Kidney epithelial cell (primary cell): ENCODE data around the gene PTCH2. TPM values are rescaled to one million over a fixed set of nuclear protein-coding genes. Genes with fewer than 3 reads are reported as not detected.

Experiments
- DNase-seq: peaks from one replicate; pipeline ENCODE4 v3.0.0-alpha.2; 2010; ENCODE audit warnings: low read depth
- H3K27me3 ChIP-seq: 2 replicates; pipeline ENCODE4 v1.6.0; 2011; ENCODE audit warnings: low read length; ENCODE audit not compliant: control insufficient read depth, insufficient read depth
- H3K36me3 ChIP-seq: 2 replicates; pipeline ENCODE4 v1.5.1; 2011; ENCODE audit warnings: low read length; ENCODE audit not compliant: control insufficient read depth, insufficient read depth
- H3K4me3 ChIP-seq: 2 replicates; pipeline ENCODE4 v1.5.1; 2011; ENCODE audit warnings: low read depth, mild to moderate bottlenecking, control low read depth, low read length
- CTCF ChIP-seq: IDR thresholded peaks from 2 replicates; pipeline ENCODE4 v1.5.1; 2011; ENCODE audit warnings: mild to moderate bottlenecking, moderate library complexity, low read length, control low read depth, inconsistent platforms; ENCODE audit not compliant: insufficient read depth, poor library complexity, severe bottlenecking
- total RNA-seq: library from RNA; depleted of rRNA; stranded (reverse); fragments of >200 nt; gene quantifications from 2 replicates; pipeline ENCODE4 v1.2.3, GENCODE V29; 2015

Gene PTCH2
- total RNA-seq, 1 donor from 2014 or later: 0.38 TPM

DNA sequence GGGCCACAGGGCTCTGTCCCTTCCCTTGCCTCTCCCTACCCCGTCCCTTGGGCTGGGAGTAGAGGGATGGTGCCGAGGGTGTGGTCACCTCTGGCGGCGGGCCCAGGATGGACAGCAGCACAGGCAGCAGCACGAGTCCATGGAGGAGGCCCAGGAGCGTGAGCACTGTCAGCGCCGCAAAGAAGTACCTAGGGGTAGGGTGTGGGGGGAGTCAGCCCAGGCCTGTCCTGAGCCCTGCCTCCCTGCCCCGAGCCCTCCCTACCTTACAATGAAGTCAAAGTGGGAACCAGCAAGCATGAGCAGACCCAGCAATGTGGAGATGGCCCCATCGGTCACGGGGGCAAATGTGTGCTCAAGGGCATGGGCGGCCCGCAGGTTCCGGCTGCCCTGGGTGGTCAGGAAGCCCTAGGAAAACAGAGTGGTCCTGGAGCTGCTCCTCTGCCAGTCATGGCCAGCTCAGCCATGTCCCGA, 20.0 kb downstream of the PTCH2 start:
- no peak for TF ChIP-seq CTCF

DNA sequence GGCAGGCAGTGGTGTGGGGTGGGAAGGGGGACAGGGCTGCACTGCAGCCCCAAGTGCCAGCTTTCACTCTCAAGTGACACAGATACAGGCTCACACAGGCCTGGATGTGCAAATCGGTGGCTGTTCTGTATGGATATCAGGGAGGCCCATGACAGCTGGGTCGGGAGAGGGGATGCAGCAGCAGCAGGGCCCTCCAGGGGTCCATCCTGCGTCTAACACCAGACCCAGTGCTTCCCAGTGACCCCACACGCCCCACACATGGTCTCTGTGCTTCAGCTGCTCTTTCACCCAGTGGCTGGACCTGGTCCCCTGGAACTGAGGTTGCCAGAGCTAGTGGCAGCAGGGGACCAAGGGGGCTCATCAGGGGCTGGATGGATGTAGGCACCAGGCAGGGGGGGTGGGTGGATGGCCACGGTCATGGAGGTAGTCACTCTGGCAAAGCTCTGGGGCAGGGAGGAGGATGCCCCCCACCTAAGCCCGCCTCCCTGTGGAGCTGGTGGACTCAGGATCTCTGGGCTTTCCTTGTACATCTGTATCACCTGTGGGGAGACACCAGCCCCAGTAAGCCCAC, 20.8 kb downstream of the PTCH2 start:
- Histone ChIP-seq H3K27me3 (no peaks in the 10 kb centered on the region), H3K36me3 (no peaks in the 10 kb centered on the region), H3K4me3 (no peak overlapping the region)
- no peak for DNase-seq
- TF ChIP-seq CTCF: no peak

More for the DNA sequence above, 20.0 kb downstream of the PTCH2 start:
- Histone ChIP-seq H3K4me3 (no peak overlapping the region), H3K27me3 (no peaks in the 10 kb centered on the region), H3K36me3 (no peaks in the 10 kb centered on the region)
- DNase-seq: no peak

DNA sequence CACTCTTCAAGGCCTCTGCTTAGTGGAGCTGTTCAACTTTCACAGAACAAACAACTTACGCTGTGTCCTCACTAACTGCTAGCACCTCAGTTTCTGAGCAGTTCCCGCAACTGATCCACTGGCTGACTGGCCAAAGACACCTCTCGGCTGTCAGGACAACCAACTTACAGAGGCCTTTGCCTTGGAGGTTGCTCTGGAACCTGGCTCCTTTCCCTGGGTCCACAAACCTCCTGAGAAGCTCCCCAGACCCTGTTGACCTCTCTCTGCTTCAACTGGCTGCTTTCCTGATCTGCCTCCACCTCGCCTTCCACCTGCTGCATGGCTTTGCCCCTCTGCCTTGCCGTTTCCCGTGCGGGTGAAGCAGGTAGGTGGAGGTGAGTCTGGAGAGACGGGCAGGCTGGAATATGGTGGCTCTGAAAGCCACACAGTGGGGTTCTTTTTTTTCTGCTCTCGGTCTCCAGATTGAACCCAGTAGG, 21.8 kb downstream of the PTCH2 start:
- Histone ChIP-seq H3K36me3 (no peaks in the 10 kb centered on the region), H3K27me3 (no peaks in the 10 kb centered on the region), H3K4me3 (no peak overlapping the region)
- DNase-seq: no peak
- no peak for TF ChIP-seq CTCF

- Histone ChIP-seq H3K27me3 (no peaks in the 10 kb centered on the region), H3K36me3 (no peaks in the 10 kb centered on the region), H3K4me3 (peak overlapping the region; percentile 42)
- DNase-seq: no peak
- no peak for TF ChIP-seq CTCF
Observed at GRCh38 chr1:44820328-44821239, 22.5 kb downstream of the PTCH2 start.

DNA sequence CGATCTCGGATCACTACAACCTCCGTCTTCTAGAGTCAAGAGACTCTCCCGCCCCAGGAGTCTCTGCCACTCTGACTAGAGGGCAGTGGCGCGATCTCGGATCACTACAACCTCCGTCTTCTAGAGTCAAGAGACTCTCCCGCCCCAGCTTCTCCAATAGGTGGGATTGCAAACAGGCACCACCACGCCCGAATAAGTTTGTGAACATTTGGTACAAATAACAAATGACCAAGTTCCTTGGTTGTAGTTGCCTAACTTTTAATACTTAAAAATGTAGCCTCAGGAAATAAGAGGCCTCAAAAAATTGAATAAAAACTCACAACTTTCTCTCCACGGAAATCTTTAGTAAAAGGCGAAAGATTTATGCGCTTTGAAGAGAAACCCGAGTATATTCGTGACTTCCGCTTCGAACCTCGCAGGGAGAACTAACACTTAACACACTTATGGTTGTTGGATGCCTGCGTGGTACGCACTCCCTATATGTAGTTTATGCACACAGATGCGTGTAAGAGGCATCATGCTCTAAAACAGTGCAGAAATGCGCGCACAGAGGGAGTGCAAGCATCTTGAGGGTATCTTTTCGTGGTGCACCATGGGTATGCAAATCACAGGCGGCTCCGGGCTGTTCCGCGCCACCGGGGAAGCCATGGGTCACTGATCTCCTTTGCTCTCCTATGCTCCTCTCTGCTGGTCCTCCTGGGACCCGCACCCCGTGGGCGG, 23.3 kb downstream of the PTCH2 start:
- no peaks in the 10 kb centered on the region for H3K27me3 ChIP-seq
- H3K36me3 ChIP-seq: no peaks in the 10 kb centered on the region
- peak; percentile 85 for DNase-seq
- TF ChIP-seq CTCF: no peak
- H3K4me3 ChIP-seq: peak overlapping the region; percentile 42
